ENCODE measurements around the gene HOXA10.

- no peak for TF ChIP-seq POLR2A (IDR thresholded peaks at IDR 0.05)
- TF ChIP-seq CTCF (IDR thresholded peaks at IDR 0.05) = no peak
These were observed 930 bp upstream of the HOXA10 start for GRCh38 chr7:27174874-27175625.
